Body of pancreas (tissue), 4 donors: ENCODE data around the gene KIF17. TPM values are rescaled to one million over a fixed set of nuclear protein-coding genes. Genes with fewer than 3 reads are reported as not detected.

ENCODE experiments used
- ATAC-seq: fragments of 150-250 bp; one replicate; pipeline ENCODE4 v1.9.1; 2016
- DNase-seq, 4 donors: peaks; one replicate each; pipeline ENCODE4 v3.0.0-alpha.2; 2019
- H3K27ac ChIP-seq, 4 donors: fragments of 200-600 bp; sonication (generic); 1 replicate in 3 of 4; 2 replicates in 1 of 4; pipeline versions ENCODE4 v1.5.1 to v1.6.1; 2016 to 2019; ENCODE audit warnings: mild to moderate bottlenecking in 1 of 4, mixed read lengths in 1 of 4, moderate library complexity in 1 of 4
- H3K27me3 ChIP-seq, 2 donors: fragments of 200-600 bp; sonication (generic); one replicate each; pipeline ENCODE4 v1.6.0; 2016; ENCODE audit warnings: mild to moderate bottlenecking in 1 of 2
- H3K36me3 ChIP-seq, 2 donors: fragments of 200-600 bp; sonication (generic); replicated peaks in 1 of 2; 2 replicates each; pipeline ENCODE4 v1.5.1; 2016; ENCODE audit warnings: low read depth in 2 of 2; ENCODE audit not compliant: insufficient read depth in 1 of 2
- H3K4me1 ChIP-seq: fragments of 200-600 bp; sonication (generic); one replicate; pipeline ENCODE4 v1.6.0; 2016
- H3K4me3 ChIP-seq, 2 donors: fragments of 200-600 bp; sonication (generic); 1 replicate in 1 of 2; 2 replicates in 1 of 2; pipeline ENCODE4 v1.5.1; 2016 to 2019
- H3K9me3 ChIP-seq, 3 donors: fragments of 200-600 bp; sonication (generic); 1 replicate in 2 of 3; 2 replicates in 1 of 3; pipeline ENCODE4 v1.5.1; 2016
- POLR2A ChIP-seq, 3 donors: fragments of 450-650 bp; IDR thresholded peaks; one replicate each; pipeline ENCODE4 v1.6.1; 2016; ENCODE audit warnings: antibody characterized with exemption in 3 of 3, mild to moderate bottlenecking in 2 of 3
- WGBS, 2 donors: methylation state at CpG; one replicate each; pipeline ENCODE4 v1.1.5; 2017; 5-methylcytosine and 5-hydroxymethylcytosine counted together
- intact Hi-C: fragments of 100-400 bp; cut with DNase I; formaldehyde crosslinking; loops from one replicate; pipeline ENCODE4 v1.15.1; 2023
- total RNA-seq, 2 donors: library from RNA; depleted of rRNA; stranded (reverse); fragments of >200 nt; gene quantifications; one replicate each; pipeline ENCODE4 v1.1.0, GENCODE V29; 2016
- TF ChIP-seq, protein P1 (sequence below), 7 experiments: fragments of 450-650 bp in 4 of 7; fragments of 200-600 bp in 3 of 7; sonication (generic) in 3 of 7; IDR thresholded peaks; one replicate each; pipeline ENCODE4 v1.5.1; 2016 to 2019; ENCODE audit warnings: antibody characterized with exemption in 7 of 7

Gene KIF17
- total RNA-seq, 2 donors from 2014 or later: 1.8 TPM; not detected in 1

GRCh38 chr1:20657024-20657423 lies 60.8 kb downstream of the KIF17 start:
- Histone ChIP-seq H3K27ac (no peak overlapping the region), H3K4me3 (no peak overlapping the region), H3K27me3 (no peaks in the 10 kb centered on the region), H3K4me1 (peaks cover 33% of the 10 kb centered on the region), H3K9me3 (no peaks in the 10 kb centered on the region), H3K36me3 (peaks cover 12 to 36% of the 10 kb centered on the region in 2 donors)
- TF ChIP-seq, protein P1, sequence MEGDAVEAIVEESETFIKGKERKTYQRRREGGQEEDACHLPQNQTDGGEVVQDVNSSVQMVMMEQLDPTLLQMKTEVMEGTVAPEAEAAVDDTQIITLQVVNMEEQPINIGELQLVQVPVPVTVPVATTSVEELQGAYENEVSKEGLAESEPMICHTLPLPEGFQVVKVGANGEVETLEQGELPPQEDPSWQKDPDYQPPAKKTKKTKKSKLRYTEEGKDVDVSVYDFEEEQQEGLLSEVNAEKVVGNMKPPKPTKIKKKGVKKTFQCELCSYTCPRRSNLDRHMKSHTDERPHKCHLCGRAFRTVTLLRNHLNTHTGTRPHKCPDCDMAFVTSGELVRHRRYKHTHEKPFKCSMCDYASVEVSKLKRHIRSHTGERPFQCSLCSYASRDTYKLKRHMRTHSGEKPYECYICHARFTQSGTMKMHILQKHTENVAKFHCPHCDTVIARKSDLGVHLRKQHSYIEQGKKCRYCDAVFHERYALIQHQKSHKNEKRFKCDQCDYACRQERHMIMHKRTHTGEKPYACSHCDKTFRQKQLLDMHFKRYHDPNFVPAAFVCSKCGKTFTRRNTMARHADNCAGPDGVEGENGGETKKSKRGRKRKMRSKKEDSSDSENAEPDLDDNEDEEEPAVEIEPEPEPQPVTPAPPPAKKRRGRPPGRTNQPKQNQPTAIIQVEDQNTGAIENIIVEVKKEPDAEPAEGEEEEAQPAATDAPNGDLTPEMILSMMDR (IDR thresholded peaks at IDR 0.05): no peak
- no peak for TF ChIP-seq POLR2A (IDR thresholded peaks at IDR 0.05)
- ATAC-seq: no peak
- no peak for DNase-seq
- 64 to 78% methylated on average over 12 of the region's 12 CpGs for WGBS, 2 donors
- intact Hi-C loops: no loop called here

- Histone ChIP-seq H3K27ac (no peak overlapping the region), H3K27me3 (no peaks in the 10 kb centered on the region), H3K4me1 (peaks cover 17% of the 10 kb centered on the region), H3K4me3 (no peak overlapping the region), H3K36me3 (peaks cover 12 to 45% of the 10 kb centered on the region in 2 donors), H3K9me3 (no peaks in the 10 kb centered on the region)
- no peak for DNase-seq
- WGBS, 2 donors: 81 to 84% methylated on average over 20 of the region's 20 CpGs
- TF ChIP-seq, protein P1 (IDR thresholded peaks at IDR 0.05): no peak
- TF ChIP-seq POLR2A (IDR thresholded peaks at IDR 0.05): no peak
- intact Hi-C loops: no loop called here
- ATAC-seq: no peak
Measured at GRCh38 chr1:20654104-20654690, 63.6 kb downstream of the KIF17 start.

DNA sequence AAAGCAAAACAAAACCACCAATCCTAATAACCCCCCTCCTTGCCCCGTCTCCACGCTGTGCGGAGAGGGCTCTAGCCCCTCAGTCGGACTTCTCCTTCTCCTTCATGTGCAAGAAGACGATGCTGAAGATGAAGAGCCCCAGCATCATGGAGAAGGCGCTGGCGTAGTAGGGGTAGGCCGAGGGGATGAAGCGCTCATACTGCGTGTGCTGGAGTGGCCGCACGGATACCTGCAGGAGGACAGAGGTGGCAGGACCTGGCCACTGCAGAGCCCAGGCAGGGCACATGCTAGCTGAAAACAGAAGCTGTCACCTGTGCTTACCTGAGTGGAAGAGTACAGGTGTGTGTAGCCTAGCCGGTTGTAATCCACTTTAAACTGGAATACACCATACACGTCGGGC lies 65.5 kb downstream of the KIF17 start:
- intact Hi-C loops: no loop called here
- peaks cover 12 to 52% of the 10 kb centered on the region in 2 donors for H3K36me3 ChIP-seq

GRCh38 chr1:20648946-20649345 lies 68.9 kb downstream of the KIF17 start:
- no peak for ATAC-seq

More for the DNA sequence above, 65.5 kb downstream of the KIF17 start:
- no peak for TF ChIP-seq POLR2A (IDR thresholded peaks at IDR 0.05)
- TF ChIP-seq, protein P1 (IDR thresholded peaks at IDR 0.05): no peak
- H3K9me3 ChIP-seq: no peaks in the 10 kb centered on the region
- H3K4me1 ChIP-seq: no peaks in the 10 kb centered on the region
- DNase-seq (no peak), ATAC-seq (peak; percentile 5)
- no peak overlapping the region for H3K27ac ChIP-seq
- H3K4me3 ChIP-seq: no peak overlapping the region
- WGBS, 2 donors: 94 to 96% methylated on average over 15 of the region's 15 CpGs
- no peaks in the 10 kb centered on the region for H3K27me3 ChIP-seq

More at GRCh38 chr1:20648946-20649345, 68.9 kb downstream of the KIF17 start:
- Histone ChIP-seq H3K4me1 (no peaks in the 10 kb centered on the region), H3K36me3 (peaks cover 11 to 45% of the 10 kb centered on the region in 2 donors), H3K9me3 (no peaks in the 10 kb centered on the region), H3K27ac (no peak overlapping the region), H3K27me3 (no peaks in the 10 kb centered on the region), H3K4me3 (no peak overlapping the region)
- intact Hi-C loops: no loop called here
- TF ChIP-seq, protein P1 (IDR thresholded peaks at IDR 0.05): no peak
- TF ChIP-seq POLR2A (IDR thresholded peaks at IDR 0.05): no peak
- DNase-seq: no peak
- 88 to 90% methylated on average over 12 to 15 of the region's 15 CpGs for WGBS, 2 donors
